Osteocyte (in vitro differentiated cells): ENCODE data around the gene TTYH2. TPM values are rescaled to one million over a fixed set of nuclear protein-coding genes. Genes with fewer than 3 reads are reported as not detected.
A peak's percentile ranks its signal among the peaks of the same experiment; 100 is the strongest.

Experiments used
- DNase-seq: peaks from one replicate; pipeline ENCODE4 v3.0.0; 2021; ENCODE audit warnings: mixed read lengths; ENCODE audit not compliant: unreplicated experiment; ENCODE audit errors: extremely low spot score
- H3K27ac Mint-ChIP-seq: one replicate; pipeline ENCODE4 v1.8.0; 2021; ENCODE audit warnings: mild to moderate bottlenecking, mixed read lengths; ENCODE audit not compliant: unreplicated experiment
- H3K27me3 Mint-ChIP-seq: one replicate; pipeline ENCODE4 v1.8.0; 2021; ENCODE audit warnings: mixed read lengths; ENCODE audit not compliant: unreplicated experiment
- H3K36me3 Mint-ChIP-seq: one replicate; pipeline ENCODE4 v1.8.0; 2021; ENCODE audit warnings: mixed read lengths; ENCODE audit not compliant: unreplicated experiment
- H3K4me1 Mint-ChIP-seq: one replicate; pipeline ENCODE4 v1.8.0; 2021; ENCODE audit warnings: mixed read lengths; ENCODE audit not compliant: unreplicated experiment
- H3K4me3 Mint-ChIP-seq: one replicate; pipeline ENCODE4 v1.8.0; 2021; ENCODE audit warnings: mild to moderate bottlenecking, moderate library complexity, mixed read lengths; ENCODE audit not compliant: unreplicated experiment
- H3K9me3 Mint-ChIP-seq: one replicate; pipeline ENCODE4 v1.8.0; 2021; ENCODE audit warnings: mixed read lengths; ENCODE audit not compliant: unreplicated experiment
- CTCF ChIP-seq: fragments of 200-600 bp; sonication (generic); IDR thresholded peaks from 2 replicates; pipeline ENCODE4 v1.5.0; 2021; ENCODE audit warnings: antibody characterized with exemption, mild to moderate bottlenecking, moderate library complexity
- total RNA-seq: library from RNA; stranded (reverse); gene quantifications from 2 replicates; pipeline ENCODE4 v1.2.1, GENCODE V29; 2021

The TTYH2 gene
- total RNA-seq, 1 donor from 2014 or later: 1.8 TPM

GRCh38 chr17:74303305-74303704 is 89.9 kb downstream of the TTYH2 start:
- Mint-ChIP-seq H3K27me3 (peaks cover 13% of the 10 kb centered on the region), H3K27ac (no peak overlapping the region), H3K9me3 (no peaks in the 10 kb centered on the region), H3K36me3 (no peaks in the 10 kb centered on the region), H3K4me3 (no peak overlapping the region), H3K4me1 (no peaks in the 10 kb centered on the region)
- DNase-seq: no peak
- TF ChIP-seq CTCF: no peak

- H3K36me3 Mint-ChIP-seq: no peaks in the 10 kb centered on the region
- H3K27ac Mint-ChIP-seq: no peak overlapping the region
- H3K27me3 Mint-ChIP-seq: peaks cover 13% of the 10 kb centered on the region
- DNase-seq: no peak
- no peaks in the 10 kb centered on the region for H3K9me3 Mint-ChIP-seq
- H3K4me3 Mint-ChIP-seq: no peak overlapping the region
- TF ChIP-seq CTCF: no peak
- H3K4me1 Mint-ChIP-seq: no peaks in the 10 kb centered on the region
Observed at GRCh38 chr17:74304184-74304583, 90.8 kb downstream of the TTYH2 start.

GRCh38 chr17:74305865-74306654 is 92.7 kb downstream of the TTYH2 start:
- no peaks in the 10 kb centered on the region for H3K36me3 Mint-ChIP-seq
- peaks cover 4% of the 10 kb centered on the region for H3K27me3 Mint-ChIP-seq
- no peaks in the 10 kb centered on the region for H3K4me1 Mint-ChIP-seq
- H3K9me3 Mint-ChIP-seq: no peaks in the 10 kb centered on the region
- TF ChIP-seq CTCF: peak; percentile 10
- H3K27ac Mint-ChIP-seq: no peak overlapping the region
- DNase-seq: no peak
- H3K4me3 Mint-ChIP-seq: no peak overlapping the region

- Mint-ChIP-seq H3K4me3 (no peak overlapping the region), H3K4me1 (no peaks in the 10 kb centered on the region), H3K9me3 (peaks cover 5% of the 10 kb centered on the region), H3K36me3 (no peaks in the 10 kb centered on the region), H3K27me3 (peaks cover 2% of the 10 kb centered on the region), H3K27ac (no peak overlapping the region)
- TF ChIP-seq CTCF: no peak
- DNase-seq: no peak
Observed at GRCh38 chr17:74307984-74308773, 94.8 kb downstream of the TTYH2 start.

GRCh38 chr17:74309902-74310301 is 96.5 kb downstream of the TTYH2 start:
- Mint-ChIP-seq H3K4me3 (no peak overlapping the region), H3K36me3 (no peaks in the 10 kb centered on the region), H3K27ac (no peak overlapping the region), H3K27me3 (peaks cover 2% of the 10 kb centered on the region), H3K9me3 (peaks cover 5% of the 10 kb centered on the region), H3K4me1 (no peaks in the 10 kb centered on the region)
- no peak for DNase-seq
- TF ChIP-seq CTCF: no peak
